GM18505 (cell line): ENCODE results near the gene APAF1.

Experiments used
- ATAC-seq: cut with Tn5 transposase; IDR thresholded peaks from one replicate; pipeline ENCODE4 v1.9.1; 2021; ENCODE audit not compliant: unreplicated experiment
- POLR2A ChIP-seq: IDR thresholded peaks from 4 replicates; pipeline ENCODE4 v1.6.1; 2011; ENCODE audit warnings: borderline replicate concordance; ENCODE audit not compliant: insufficient read depth, insufficient read length; ENCODE audit errors: extremely low read depth

The APAF1 gene

DNA sequence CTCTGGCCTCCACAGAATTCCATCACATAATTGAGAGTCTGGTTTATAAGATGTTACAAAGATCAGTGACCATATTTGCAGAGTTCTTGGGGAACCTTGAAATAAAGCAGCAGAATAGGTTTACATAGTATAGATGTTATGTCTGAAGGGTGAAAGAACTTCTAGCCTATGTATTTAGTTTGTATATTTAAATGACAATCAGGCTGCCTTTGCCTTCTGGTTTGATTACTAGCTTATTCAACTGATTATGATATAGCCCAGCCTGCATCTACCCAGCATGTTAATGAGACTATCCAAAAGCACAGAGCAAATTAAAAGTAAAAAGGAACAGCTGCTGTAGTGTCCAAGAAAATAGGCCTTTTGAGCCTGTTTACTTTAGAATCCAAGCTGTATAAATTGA lies 85.3 kb downstream of the APAF1 start:
- TF ChIP-seq POLR2A, result no peak
- no peak for ATAC-seq

DNA sequence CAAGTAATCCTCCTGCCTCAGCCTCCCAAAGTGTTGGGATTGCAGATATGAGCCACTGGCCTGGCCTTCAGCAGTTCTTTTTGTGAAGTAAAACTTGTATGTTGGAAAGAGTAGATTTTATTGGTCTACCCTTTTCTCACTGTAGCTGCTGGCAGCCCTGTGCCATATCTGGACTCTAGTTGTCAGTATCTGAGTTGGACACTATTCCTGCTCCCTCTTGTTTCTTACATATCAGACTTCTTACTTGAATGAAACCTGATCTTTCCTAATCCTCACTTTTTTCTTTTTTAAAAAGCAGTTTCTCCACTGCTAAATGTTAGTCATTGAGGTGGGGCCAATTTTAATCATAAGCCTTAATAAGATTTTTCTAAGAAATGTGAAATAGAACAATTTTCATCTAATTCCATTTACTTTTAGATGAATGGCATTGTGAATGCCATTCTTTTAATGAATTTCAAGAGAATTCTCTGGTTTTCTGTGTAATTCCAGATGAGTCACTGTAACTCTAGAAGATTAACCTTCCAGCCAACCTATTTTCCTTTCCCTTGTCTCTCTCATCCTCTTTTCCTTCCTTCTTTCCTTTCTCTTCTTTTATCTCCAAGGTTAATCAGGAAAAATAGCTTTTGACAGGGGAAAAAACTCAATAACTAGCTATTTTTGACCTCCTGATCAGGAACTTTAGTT lies 88.7 kb downstream of the APAF1 start:
- TF ChIP-seq POLR2A, result no peak
- ATAC-seq, result no peak

DNA sequence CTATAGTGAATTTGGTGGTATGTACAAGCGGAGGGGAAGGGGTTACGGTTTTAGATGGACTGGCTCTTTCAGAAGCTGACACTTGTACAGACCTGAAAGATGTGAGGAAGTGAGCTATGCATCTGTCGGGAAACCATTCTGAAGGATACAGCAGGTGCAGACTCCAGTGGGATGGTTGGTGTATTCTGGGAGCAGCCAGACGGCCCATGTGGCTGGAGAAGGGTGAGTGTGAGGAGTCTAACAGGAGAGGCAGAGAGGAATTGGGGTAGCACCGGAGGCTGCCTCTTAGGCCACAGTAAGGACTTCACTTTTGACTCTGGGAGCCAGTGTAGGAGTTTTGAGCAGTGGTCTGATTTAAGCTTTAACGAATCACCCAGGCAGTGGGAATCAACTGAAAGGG lies 90.7 kb downstream of the APAF1 start:
- no peak for ATAC-seq

DNA sequence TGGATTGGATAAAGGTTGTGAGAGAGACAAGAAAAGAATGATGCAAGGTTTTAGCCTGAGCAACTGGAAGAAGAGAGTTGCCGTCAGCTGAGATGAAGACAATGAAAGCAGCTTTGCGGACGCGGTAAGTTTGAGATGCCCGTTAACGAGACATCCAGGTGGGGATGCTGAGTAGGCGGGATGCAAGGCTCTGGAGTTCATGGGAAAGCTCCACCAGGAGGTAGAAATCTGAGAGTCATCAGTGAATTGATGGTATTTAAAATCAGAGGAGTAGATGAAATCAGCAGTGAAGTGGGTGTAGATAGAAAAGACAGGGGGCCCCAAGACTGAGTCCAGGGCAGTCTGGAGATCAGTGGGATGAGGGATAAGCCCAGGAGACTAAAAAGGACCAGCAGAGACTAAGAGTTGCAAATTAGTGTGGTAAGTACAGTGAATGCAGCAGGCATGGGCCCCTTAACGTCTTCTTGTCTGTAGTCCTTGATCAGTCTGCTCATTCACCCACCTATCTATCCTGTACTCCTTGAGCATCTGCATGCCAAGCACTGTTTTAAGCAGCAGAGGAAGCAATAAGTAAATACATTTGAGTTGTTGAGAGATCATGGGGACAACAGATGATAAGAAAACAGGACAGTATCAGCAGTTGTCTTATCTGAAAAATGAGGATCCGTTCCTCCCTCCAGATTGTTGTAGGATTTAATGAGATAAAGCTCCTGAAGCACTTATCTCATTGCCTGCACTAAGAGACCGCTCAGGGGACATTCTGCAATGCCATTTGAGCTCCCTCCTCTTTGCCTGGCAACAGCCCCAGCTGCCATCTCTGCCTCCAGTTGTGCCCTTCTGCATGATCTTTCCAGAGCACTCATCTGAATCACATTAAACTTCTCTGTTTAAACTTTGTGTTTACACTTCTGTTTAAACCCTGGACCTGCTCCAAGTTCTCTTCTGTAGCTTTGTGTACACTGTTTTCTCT lies 91.5 kb downstream of the APAF1 start:
- no peak for ATAC-seq
- TF ChIP-seq POLR2A, result no peak

More for the DNA sequence above, 90.7 kb downstream of the APAF1 start:
- TF ChIP-seq POLR2A, result no peak

DNA sequence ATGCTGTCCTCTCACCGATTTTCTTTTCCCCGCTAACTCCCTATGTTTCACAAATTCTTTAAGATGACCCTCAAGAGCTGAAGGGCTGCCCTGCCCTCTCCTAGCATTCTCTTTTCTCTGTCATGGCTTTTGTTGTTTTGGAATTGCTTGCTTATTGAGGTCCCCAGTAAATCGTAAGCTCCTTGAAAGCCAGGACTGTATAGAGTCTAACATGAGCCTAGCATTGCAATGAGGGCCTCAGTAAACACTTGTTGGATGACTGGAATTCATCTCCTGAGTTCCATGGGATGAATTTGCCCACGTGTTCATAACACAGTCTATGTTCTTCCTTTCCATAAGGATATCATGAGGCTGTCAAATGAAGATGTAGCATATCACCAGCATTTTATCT lies 92.2 kb downstream of the APAF1 start:
- TF ChIP-seq POLR2A, result no peak
- no peak for ATAC-seq

DNA sequence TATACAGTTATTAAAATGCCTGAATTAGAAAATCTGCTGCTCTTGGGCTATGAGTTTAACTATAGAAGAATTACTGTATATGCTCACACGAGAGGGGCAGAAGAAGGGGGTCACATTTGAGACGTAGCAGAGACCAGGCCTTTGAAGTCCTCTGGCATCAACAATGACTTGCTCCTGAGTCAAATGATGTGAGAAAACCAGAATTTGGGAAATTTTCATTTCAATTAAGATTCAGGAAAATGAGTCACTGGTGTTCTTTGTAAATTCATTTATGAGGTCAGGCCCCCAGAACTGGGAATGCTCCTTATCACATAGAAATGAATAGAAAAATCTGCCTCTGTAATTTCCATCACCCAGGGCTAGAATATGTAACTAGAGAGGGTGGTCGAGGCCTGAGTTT lies 92.9 kb downstream of the APAF1 start:
- TF ChIP-seq POLR2A, result no peak
- no peak for ATAC-seq

DNA sequence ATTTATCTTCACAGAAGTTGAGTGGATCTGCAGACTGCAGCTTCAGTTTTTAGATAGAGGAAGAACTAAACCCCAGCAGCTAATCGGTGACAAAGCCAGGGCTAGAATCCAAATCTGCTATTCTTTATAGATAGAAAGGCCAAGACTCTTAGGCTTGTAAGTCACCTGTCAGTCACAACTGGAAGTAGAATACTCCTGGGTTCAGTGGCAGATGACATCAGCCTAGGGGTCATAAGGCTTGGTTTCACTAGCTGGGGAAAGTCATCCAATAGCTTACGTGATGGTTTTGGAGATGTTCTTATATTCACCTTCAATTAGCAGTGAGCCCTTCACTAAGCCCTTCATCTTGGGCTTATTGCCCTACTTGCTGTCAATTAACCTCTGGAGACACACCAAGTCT lies 93.4 kb downstream of the APAF1 start:
- no peak for TF ChIP-seq POLR2A
- ATAC-seq, result no peak

DNA sequence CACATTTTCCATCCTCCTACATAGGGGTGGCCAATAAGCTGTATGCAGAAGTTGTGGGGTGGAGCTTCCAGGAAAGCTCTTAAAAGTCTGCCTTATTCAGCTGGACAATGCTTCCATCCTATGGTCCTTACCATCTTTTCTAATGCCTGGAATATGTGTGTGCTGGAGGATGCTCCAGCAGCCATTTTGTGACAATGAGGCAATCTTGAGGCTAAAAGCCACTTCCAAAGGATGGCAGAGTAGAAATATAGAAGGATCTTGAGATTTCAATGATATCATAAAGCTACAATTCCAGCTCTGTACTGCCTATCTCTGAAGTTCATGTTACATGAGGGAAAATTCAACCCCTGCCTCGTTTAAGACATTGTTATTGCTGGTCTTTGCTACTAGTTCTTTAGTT lies 95.7 kb downstream of the APAF1 start:
- no peak for ATAC-seq
- TF ChIP-seq POLR2A, result no peak

DNA sequence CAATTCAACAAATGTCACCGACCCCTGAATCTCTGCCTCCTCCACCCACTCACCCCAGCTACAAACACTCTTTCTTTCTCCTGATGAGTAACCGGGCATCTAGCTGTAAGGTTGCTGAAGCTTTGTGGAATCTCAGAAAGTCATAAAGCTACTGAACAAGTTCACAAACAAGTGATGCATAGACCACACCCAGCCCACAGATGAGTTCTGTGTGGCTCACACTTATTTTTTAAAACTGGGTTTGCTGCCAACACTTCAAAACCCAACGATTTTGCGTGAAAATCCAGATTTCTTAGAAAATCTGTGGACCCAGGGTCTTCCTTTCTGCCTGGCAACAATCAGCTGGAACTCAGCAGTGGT lies 96.1 kb downstream of the APAF1 start:
- ATAC-seq, result no peak
- TF ChIP-seq POLR2A, result no peak

DNA sequence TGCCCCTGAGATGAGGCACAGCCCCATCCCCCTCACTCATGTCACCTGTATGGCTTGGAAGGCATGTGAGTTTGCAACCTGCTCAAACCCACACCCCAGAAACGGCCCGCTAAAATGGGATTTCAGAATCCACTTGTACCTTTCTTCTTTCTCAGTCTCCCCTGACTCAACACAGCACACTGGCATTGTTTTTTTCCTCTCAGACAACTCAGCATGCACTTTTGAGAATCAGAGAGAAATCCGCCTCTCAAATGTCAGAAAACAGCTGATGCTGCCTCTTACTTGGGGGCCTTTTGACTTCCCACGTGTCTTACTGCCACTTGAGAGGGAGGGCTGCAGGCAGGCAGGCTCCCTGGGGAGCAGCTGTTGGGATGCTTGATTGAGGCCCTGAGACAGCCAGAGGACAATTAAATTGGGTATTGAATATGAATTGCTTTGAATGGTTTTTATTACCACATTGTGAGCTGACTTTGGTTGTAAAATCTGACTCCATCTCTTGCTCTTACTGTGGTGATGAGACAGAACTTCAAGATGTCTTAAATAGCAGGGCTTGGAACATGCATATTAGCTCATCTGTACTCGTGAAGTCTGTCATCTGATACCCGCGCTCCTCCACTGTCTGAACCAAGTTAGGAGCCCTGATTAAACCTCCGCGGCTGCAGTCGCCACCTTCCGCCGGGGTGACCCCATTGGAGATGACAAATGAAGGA lies 96.6 kb downstream of the APAF1 start:
- no peak for ATAC-seq
- no peak for TF ChIP-seq POLR2A

DNA sequence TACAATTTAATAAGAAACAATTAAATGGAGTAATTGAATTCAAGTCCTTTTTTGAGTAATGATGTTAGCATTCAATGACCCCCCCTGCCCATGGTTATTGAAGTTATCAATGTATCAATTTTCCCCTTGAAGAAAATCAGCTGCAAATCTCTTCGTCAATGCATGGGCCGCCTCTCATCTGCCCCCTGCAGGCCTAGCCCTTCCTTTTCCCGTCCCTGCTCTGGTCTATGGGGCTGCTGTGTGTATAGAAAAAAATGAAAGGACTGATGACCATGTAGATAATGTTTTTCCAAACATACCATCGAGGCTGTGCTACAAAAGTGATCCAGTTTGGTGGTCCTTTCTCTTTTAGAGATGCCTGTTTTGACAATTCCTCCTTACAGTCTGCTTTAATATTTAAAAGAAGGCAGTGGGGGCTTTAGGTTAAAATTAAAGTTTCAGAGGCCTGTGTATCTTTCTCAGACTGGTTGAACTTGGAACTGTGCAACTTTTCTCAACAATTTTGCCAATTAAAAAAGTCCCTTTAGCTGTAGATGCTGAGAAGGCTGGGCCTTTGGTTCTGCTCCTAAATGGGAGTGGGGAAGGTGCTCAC lies 98.4 kb downstream of the APAF1 start:
- no peak for TF ChIP-seq POLR2A
- ATAC-seq, result peak; percentile 64

DNA sequence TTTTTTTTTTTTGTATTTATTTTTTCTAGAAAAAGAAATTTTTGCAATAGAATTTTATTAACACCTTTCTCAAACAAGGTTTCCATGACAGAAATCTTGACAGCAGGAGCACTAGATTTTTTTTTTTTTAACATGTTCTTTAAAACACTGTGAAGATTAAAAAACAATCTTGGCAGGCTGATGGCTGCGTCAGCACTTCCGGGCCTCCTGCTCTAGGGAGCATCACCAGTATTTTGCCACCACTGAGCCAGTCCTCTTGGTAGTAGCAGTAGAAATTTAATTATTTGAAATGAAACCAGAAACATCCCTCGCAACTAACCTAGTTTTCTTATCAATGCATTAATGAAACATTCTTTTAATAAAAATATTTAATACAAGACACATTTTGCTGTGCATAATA lies 99.6 kb downstream of the APAF1 start:
- ATAC-seq, result no peak
- no peak for TF ChIP-seq POLR2A
